Measurements from ENCODE around the gene NFKBIE.

- TF ChIP-seq CTCF (IDR thresholded peaks at IDR 0.05; ENCODE audit: poor library complexity) = no peak
- no peak for TF ChIP-seq EZH2 (IDR thresholded peaks at IDR 0.05; ENCODE audit: borderline replicate concordance)
These were observed 28.1 kb downstream of the NFKBIE start for GRCh38 chr6:44237021-44237812.

Data from hepatocyte (in vitro differentiated cells).